T-helper 1 cell treated with Interleukin-12 subunit alpha and Interleukin-12 subunit beta and Interleukin-4 antibody, amounts not matched to agents 30 μg/mL and 1 μg/mL, for 36 hours (primary cell): ENCODE data around the gene GTF3C1.
A peak's percentile ranks its signal among the peaks of the same experiment; 100 is the strongest.
"Not testable (repeated sequence)": the region's sequence is repeated elsewhere in the genome, so short reads cannot be mapped to it uniquely, and the experiment has no call there.

Experiments
- H3K27ac Mint-ChIP-seq: one replicate; pipeline ENCODE4 v1.8.0; 2021; ENCODE audit warnings: mild to moderate bottlenecking, mixed read lengths
- H3K27me3 Mint-ChIP-seq: one replicate; pipeline ENCODE4 v1.8.0; 2021; ENCODE audit warnings: low read depth, mixed read lengths
- H3K36me3 Mint-ChIP-seq: one replicate; pipeline ENCODE4 v1.8.0; 2021; ENCODE audit warnings: low read depth, mixed read lengths
- H3K4me1 Mint-ChIP-seq: one replicate; pipeline ENCODE4 v1.8.0; 2021; ENCODE audit warnings: low read depth, mixed read lengths
- H3K4me3 Mint-ChIP-seq: one replicate; pipeline ENCODE4 v1.8.0; 2021; ENCODE audit warnings: mild to moderate bottlenecking, moderate library complexity, mixed read lengths
- H3K9me3 Mint-ChIP-seq: one replicate; pipeline ENCODE4 v1.8.0; 2021; ENCODE audit warnings: mixed read lengths

The GTF3C1 gene

DNA sequence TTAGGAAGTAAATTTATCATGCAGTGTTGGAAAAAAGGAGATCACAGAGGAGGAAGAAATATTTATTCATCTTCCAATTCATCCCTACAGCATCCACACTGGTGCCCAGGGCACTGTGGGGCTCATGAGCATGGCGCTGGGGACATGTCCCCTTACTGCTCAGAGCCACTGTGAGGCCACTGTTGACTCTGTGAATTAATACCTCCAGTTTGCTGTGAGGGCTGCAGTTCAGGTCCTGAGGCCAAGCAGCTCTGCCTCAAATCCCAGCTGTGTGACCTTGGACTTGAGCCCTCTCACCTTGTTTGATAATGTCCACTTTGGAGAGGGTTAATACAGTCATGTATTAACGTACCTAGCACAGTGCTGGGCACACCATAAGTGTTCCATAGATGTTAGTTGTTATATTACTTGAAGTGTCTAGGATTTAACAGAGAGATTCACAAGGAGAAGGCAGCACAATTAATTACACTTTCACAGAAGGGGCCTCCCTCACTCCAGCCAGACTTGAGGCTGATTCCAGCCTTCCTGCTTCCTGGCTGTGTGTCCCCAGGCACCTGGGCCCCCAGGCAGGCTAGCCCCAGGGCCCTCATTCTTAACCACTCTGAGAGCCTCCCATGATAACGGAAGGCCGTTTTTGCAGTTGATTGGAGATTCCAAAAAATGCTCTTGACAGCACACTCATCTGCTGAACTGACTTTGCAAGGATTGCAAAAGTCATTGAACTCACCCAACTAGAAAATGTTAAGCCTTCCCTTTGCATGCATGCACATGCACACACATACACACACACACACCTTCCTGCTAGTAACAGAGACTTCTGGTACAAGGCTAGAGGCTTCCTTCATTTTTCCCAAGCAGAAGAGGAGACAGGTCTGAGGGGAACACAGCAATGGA, 29.6 kb upstream of the GTF3C1 start:
- peaks cover 4% of the 10 kb centered on the region for H3K4me1 Mint-ChIP-seq
- H3K4me3 Mint-ChIP-seq, result no peak overlapping the region
- H3K27ac Mint-ChIP-seq, result no peak overlapping the region
- H3K9me3 Mint-ChIP-seq, result no peaks in the 10 kb centered on the region
- no peaks in the 10 kb centered on the region for H3K36me3 Mint-ChIP-seq
- H3K27me3 Mint-ChIP-seq, result no peaks in the 10 kb centered on the region

DNA sequence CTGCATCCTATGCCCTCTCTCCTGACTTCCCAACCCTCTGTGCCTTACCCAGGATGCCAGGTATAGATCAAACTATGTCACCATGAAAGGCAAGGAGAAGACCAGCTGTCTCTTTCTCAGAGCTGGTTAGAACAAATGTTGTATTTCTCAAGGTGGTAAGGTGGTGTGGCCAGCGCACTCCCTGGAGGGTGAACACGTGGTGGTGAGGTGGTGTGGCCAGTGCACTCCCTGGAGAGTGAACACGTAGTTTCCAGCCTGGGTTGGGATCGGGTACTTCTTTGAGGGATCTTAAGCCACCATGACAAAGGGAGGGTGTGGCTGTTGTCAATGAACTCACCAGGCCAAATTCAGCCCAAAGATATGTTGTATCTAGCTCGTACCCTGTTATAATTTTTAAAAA, 27.0 kb upstream of the GTF3C1 start:
- H3K27me3 Mint-ChIP-seq, result no peaks in the 10 kb centered on the region
- no peaks in the 10 kb centered on the region for H3K9me3 Mint-ChIP-seq
- no peaks in the 10 kb centered on the region for H3K36me3 Mint-ChIP-seq
- H3K4me3 Mint-ChIP-seq, result no peak overlapping the region
- no peak overlapping the region for H3K27ac Mint-ChIP-seq
- H3K4me1 Mint-ChIP-seq, result peaks cover 4% of the 10 kb centered on the region

DNA sequence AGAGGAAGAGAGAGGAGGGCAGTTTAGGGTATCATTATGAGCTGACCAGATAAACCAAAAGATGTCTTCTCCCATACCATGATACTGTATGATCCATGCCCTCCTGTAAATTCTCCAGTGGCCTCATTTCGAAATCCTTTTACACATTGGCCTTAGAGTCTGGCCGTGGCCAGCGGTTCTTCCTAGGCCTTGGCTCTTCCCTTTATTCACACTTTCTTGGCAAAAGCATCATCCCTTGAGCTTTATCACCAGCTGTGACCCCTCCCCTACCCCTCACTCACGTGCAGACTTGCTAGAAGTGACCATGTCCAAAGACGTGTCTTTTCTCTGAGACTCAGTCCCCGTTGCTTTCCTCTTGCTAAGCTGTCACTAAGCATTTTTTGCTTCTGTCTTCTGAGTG, 23.0 kb upstream of the GTF3C1 start:
- H3K36me3 Mint-ChIP-seq, result no peaks in the 10 kb centered on the region
- H3K9me3 Mint-ChIP-seq, result no peaks in the 10 kb centered on the region
- no peaks in the 10 kb centered on the region for H3K4me1 Mint-ChIP-seq
- H3K27ac Mint-ChIP-seq, result no peak overlapping the region
- no peak overlapping the region for H3K4me3 Mint-ChIP-seq
- no peaks in the 10 kb centered on the region for H3K27me3 Mint-ChIP-seq

DNA sequence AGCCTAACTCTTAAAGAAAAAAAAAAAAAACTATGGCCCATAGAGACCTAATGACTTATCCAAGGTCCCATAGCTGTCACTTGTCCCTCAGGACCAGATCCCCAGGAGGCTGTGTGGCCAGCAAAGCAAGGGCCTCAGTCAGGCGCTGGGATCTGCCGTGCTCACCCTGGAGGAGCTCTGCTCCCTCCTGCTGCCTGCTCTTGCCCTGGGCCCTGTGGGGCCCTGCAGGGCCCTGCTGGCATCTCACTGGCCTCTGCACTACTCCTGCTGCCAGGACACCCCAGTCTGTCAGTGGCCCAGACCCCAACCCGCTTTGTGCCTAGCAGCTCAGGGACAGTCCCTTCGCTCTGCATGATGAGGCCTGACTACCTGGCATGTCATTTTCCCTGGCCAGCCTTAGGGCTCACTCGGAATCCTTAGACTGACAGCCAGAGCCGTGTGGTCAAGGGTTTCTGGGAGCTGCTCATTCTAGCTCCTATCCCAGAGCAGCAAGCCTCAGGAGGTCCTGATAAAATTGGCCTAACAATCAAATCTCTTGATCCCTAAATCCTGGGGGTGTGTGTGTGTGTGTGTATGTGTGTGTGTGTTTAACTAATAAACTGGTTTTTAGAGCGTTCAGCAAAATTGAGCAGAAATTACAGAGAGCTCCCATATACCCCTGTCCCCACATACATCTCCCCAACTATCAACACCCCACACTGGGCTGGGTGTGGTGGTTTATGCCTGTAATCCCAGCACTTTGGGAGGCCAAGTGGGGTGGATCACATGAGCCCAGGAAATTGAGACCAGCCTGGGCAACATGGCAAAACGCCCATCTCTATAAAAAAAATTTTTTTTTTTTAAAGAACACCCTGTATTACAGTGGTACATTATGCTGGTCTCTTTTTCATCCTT, 22.0 kb upstream of the GTF3C1 start:
- Mint-ChIP-seq H3K4me1 (peaks cover 3% of the 10 kb centered on the region), H3K4me3 (no peak overlapping the region), H3K27ac (no peak overlapping the region)

DNA sequence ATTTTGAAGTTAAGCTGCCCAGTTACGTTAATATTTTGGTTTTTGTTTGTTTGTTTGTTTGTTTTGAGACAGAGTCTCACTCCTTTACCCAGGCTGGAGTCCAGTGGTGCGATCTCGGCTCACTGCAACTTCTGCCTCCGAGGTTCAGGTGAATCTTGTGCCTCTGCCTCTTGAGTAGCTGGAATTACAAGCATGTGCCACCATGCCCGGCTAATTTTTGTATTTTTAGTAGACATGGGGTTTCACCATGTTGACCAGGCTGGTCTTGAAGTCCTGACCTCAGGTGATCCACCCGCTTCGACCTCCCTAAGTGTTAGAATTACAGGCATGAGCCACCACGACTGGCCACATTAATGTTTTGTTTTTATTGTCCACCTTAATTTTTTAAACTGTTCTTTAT, 21.3 kb upstream of the GTF3C1 start:
- H3K4me3 Mint-ChIP-seq, H3K27ac Mint-ChIP-seq, H3K4me1 Mint-ChIP-seq, H3K27me3 Mint-ChIP-seq, H3K9me3 Mint-ChIP-seq, H3K36me3 Mint-ChIP-seq: not testable (repeated sequence)

More for the DNA sequence above, 22.0 kb upstream of the GTF3C1 start:
- Mint-ChIP-seq H3K27me3 (no peaks in the 10 kb centered on the region), H3K9me3 (no peaks in the 10 kb centered on the region), H3K36me3 (no peaks in the 10 kb centered on the region)

DNA sequence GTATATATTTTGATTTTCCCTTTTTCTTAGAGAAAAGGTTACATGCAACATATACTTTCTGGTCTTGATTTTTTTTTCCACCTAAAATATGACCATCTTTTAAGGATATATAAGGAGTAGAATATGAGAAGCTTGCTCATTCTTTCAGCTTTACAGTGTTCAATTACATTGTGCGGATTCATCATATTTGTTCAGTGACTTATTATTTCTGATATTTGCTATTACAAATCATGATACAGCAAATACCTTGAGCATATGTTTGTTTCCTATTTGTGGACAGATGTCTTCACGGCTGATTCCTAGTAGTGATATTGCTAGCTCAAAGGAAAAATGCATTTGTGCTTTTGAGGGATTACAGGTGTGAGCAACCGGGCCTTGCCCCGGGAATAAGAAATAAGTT, 18.4 kb upstream of the GTF3C1 start:
- no peak overlapping the region for H3K4me3 Mint-ChIP-seq
- no peaks in the 10 kb centered on the region for H3K9me3 Mint-ChIP-seq
- peaks cover 3% of the 10 kb centered on the region for H3K4me1 Mint-ChIP-seq
- H3K27me3 Mint-ChIP-seq, result no peaks in the 10 kb centered on the region
- no peak overlapping the region for H3K27ac Mint-ChIP-seq
- no peaks in the 10 kb centered on the region for H3K36me3 Mint-ChIP-seq

DNA sequence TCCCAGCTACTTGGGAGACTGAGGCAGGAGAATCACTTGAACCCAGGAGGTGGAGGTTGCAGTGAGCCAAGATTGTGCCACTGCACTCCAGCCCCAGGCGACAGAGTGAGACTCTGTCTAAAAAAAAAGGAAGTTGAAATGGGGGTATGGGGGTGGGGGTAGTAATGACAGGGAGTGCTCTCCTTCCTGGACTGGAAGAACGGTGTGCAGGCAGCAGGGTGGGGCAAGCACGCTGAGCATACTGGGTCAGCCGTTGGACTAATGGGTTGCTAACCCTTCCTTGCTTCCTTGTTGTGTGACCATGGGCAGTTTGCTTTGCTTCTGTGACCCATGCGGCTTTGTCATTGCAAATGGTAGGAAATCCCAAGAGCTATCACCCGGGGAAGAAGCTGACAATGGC, 16.7 kb upstream of the GTF3C1 start:
- no peaks in the 10 kb centered on the region for H3K27me3 Mint-ChIP-seq
- peaks cover 3% of the 10 kb centered on the region for H3K4me1 Mint-ChIP-seq
- no peaks in the 10 kb centered on the region for H3K36me3 Mint-ChIP-seq
- no peaks in the 10 kb centered on the region for H3K9me3 Mint-ChIP-seq
- H3K4me3 Mint-ChIP-seq, result no peak overlapping the region
- H3K27ac Mint-ChIP-seq, result no peak overlapping the region

DNA sequence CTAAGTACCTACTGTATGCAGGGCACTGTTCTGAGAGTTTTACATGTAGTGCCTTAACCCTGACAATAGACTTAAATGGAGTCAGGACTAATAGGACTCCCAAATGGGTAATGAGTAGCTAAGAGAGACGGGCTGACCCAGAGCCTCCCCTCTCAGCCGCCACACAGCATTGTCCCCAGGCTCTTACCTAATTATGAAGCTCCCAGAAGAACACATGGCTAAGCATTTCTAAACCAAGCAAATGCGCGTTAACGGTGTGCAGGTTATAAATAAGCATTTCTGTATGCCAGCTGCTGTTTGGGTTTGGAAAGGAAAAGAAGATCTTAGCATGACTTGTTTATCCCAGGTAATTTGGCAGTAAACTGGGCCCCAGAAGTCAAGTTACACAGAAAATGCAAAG, 14.5 kb upstream of the GTF3C1 start:
- no peak overlapping the region for H3K4me3 Mint-ChIP-seq
- H3K9me3 Mint-ChIP-seq, result no peaks in the 10 kb centered on the region
- H3K36me3 Mint-ChIP-seq, result no peaks in the 10 kb centered on the region
- H3K4me1 Mint-ChIP-seq, result peaks cover 3% of the 10 kb centered on the region
- H3K27me3 Mint-ChIP-seq, result no peaks in the 10 kb centered on the region
- H3K27ac Mint-ChIP-seq, result no peak overlapping the region

DNA sequence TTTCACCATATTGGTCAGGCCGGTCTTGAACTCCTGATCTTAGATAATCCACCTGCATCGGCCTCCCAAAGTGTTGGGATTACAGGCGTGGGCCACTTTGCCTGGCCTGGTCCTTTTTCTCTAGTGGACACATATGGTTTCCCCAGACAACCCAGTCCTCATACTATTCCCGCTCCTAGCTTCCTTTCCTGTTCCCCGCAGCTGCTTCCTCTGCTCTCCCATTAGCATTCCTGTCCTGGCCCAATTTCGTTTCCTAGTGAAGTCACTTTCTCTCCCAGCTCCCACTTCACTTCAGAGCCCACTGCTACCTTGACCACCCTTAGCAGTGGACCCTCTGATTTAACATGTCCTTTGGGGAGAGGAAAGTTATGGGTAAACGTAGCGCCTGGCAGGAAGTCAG, 11.5 kb upstream of the GTF3C1 start:
- Mint-ChIP-seq H3K4me3 (no peak overlapping the region), H3K9me3 (no peaks in the 10 kb centered on the region), H3K4me1 (peaks cover 2% of the 10 kb centered on the region), H3K27me3 (no peaks in the 10 kb centered on the region), H3K27ac (no peak overlapping the region), H3K36me3 (peaks cover 2% of the 10 kb centered on the region)

DNA sequence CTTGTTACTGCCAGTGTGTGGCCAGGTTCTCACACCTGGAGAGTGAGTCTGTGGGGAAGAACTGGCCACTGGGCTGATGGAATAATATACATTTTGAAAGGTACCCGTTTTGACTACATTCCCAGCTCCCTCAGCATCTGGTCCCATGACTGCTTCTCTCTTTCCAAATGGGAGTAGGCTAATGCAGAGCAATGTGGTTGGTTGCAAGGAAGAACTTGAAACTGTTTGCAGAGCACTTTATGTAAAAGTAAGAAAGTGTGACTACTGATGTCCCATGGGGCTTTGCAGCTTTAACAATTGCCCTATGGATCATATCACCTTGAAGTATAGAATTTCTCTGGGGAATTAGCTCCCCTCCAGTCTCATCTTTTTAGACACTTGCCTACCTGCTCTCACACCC, 9.2 kb upstream of the GTF3C1 start:
- no peak overlapping the region for H3K4me3 Mint-ChIP-seq
- H3K9me3 Mint-ChIP-seq, result no peaks in the 10 kb centered on the region
- no peak overlapping the region for H3K27ac Mint-ChIP-seq
- no peaks in the 10 kb centered on the region for H3K27me3 Mint-ChIP-seq
- H3K36me3 Mint-ChIP-seq, result peaks cover 2% of the 10 kb centered on the region
- peaks cover 2% of the 10 kb centered on the region for H3K4me1 Mint-ChIP-seq

DNA sequence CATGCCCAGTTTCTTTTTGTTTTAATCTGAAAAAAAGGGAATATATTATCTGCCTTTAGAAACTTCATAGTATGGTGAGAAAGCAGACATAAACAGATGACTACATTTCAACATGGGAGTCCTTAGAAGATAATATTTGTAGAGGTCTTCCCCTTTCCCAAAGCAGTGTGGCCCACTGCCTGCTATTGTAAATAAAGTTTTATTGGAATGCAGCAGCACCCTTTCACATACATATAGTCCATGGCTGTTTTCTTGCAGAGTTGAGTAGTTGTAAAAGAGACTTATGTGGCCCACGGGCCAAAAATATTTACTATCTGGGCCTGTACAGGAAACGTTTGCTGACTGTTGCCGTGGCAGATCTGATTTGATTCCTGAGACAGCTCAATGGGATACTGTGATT, 8.7 kb upstream of the GTF3C1 start:
- H3K4me3 Mint-ChIP-seq, result no peak overlapping the region
- no peaks in the 10 kb centered on the region for H3K9me3 Mint-ChIP-seq
- no peaks in the 10 kb centered on the region for H3K27me3 Mint-ChIP-seq
- H3K4me1 Mint-ChIP-seq, result peaks cover 2% of the 10 kb centered on the region
- peaks cover 2% of the 10 kb centered on the region for H3K36me3 Mint-ChIP-seq
- no peak overlapping the region for H3K27ac Mint-ChIP-seq

DNA sequence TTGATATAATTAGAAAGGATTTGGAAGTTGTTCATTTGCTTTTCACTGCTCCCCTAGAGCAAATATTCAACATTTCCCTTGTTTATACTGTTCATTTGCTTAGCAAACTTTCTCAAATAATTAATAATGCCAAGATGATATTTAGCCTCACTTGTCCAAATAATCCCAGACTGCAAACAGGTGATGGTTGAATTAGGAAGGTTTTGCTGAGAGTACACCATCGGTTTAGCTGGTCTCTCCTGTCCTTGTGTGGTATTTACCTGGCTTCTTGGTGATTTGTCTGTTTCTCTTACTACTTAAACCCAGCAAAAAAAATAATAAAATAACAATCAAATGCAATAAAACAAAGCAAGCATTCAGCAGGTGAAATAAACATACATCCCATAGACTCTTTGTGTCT, 6.8 kb upstream of the GTF3C1 start:
- Mint-ChIP-seq H3K4me1 (peaks cover 2% of the 10 kb centered on the region), H3K27ac (no peak overlapping the region), H3K4me3 (no peak overlapping the region), H3K9me3 (no peaks in the 10 kb centered on the region), H3K27me3 (no peaks in the 10 kb centered on the region), H3K36me3 (peaks cover 2% of the 10 kb centered on the region)

DNA sequence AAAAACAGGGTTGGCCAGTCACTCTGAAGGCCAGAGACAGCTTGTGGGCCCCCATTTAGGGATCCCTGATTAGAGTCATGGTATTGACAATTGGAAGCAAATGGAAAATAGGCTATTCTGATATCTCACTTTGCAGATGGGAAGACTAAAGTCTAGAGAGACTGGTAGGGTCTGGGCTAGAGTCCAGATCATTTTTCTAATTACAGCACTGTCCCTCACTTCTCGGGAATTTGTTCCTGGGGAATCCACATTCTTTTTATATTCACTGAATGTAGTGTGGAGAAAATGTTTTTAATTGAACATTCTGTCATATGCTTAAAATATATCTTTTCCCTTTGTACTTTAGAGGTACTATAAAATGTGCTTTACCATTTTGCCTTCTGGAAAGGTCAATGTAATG, 1.3 kb upstream of the GTF3C1 start:
- Mint-ChIP-seq H3K9me3 (no peaks in the 10 kb centered on the region), H3K4me1 (peaks cover 30% of the 10 kb centered on the region), H3K27me3 (no peaks in the 10 kb centered on the region), H3K36me3 (peaks cover 6% of the 10 kb centered on the region), H3K27ac (no peak overlapping the region), H3K4me3 (peak overlapping the region; percentile 98)

DNA sequence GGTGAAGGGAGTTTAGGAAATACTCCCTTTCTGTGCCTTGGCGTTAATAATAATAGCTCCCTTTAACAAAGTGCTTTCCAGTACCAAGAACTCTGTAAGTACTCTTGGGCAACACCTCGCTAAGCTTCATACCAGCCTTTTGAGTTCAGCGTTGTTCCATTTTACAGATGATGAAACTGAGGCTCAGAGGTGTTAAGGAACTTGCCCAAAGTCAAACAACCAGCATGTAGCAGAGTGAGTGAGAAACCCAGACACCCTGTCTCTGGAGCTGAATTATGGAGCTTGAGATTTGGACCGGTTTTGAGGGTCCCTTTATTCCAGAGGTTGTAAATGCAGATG, 838 bp upstream of the GTF3C1 start:
- peak overlapping the region; percentile 97 for H3K27ac Mint-ChIP-seq
- no peaks in the 10 kb centered on the region for H3K27me3 Mint-ChIP-seq
- H3K9me3 Mint-ChIP-seq, result no peaks in the 10 kb centered on the region
- peaks cover 30% of the 10 kb centered on the region for H3K4me1 Mint-ChIP-seq
- H3K36me3 Mint-ChIP-seq, result peaks cover 6% of the 10 kb centered on the region
- peak overlapping the region; percentile 98 for H3K4me3 Mint-ChIP-seq

DNA sequence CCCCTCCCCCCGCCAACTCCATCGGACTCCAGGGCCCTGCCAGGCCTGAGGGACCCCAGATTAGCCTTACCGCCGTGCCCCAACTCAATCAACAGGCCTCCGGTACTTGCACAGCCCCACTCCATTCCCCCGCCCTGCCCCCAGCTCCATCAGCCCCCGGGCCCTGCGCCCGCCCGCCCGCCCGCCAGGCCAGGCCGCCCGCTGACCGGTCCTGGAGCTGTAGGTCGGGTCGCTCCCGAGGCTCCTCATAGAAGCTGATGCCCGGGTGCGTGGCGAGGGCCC, 308 bp downstream of the GTF3C1 start:
- no peaks in the 10 kb centered on the region for H3K9me3 Mint-ChIP-seq
- H3K27ac Mint-ChIP-seq, result peak overlapping the region; percentile 97
- H3K36me3 Mint-ChIP-seq, result peaks cover 11% of the 10 kb centered on the region
- peaks cover 30% of the 10 kb centered on the region for H3K4me1 Mint-ChIP-seq
- H3K27me3 Mint-ChIP-seq, result no peaks in the 10 kb centered on the region
- H3K4me3 Mint-ChIP-seq, result peak overlapping the region; percentile 98
